SKM-1 (cell line): ENCODE measurements around the gene RAB27A.
A peak's percentile ranks its signal among the peaks of the same experiment; 100 is the strongest.
"Not testable (repeated sequence)": the region's sequence is repeated elsewhere in the genome, so short reads cannot be mapped to it uniquely, and the experiment has no call there.

Source experiments
- DNase-seq: peaks from one replicate; lab custom pipeline; 2025; ENCODE audit not compliant: unreplicated experiment; lab: John Stamatoyannopoulos, UW

The RAB27A gene

GRCh38 chr15:55289746-55290527 is at the start of gene RAB27A:
Gene RAB27A (minus strand): TSS chr15:55289813. CDS start chr15:55234934, 54,879 bp downstream.
- peak; percentile 49 for DNase-seq

GRCh38 chr15:55337160-55337559 is 47.5 kb upstream of the RAB27A start:
- no peak for DNase-seq

- no peak for DNase-seq
Observed at GRCh38 chr15:55334997-55335396, 45.4 kb upstream of the RAB27A start.

GRCh38 chr15:55334371-55334770 is 44.8 kb upstream of the RAB27A start:
- no peak for DNase-seq

- peak; percentile 33 for DNase-seq
Observed at GRCh38 chr15:55327387-55327786, 37.8 kb upstream of the RAB27A start.

GRCh38 chr15:55322467-55322866 is 32.9 kb upstream of the RAB27A start:
- no peak for DNase-seq

- DNase-seq: no peak
Observed at GRCh38 chr15:55320963-55321362, 31.4 kb upstream of the RAB27A start.

- no peak for DNase-seq
Observed at GRCh38 chr15:55320238-55320550, 30.6 kb upstream of the RAB27A start.

- no peak for DNase-seq
Observed at GRCh38 chr15:55319537-55320237, 30.1 kb upstream of the RAB27A start.

GRCh38 chr15:55318588-55319494 is 29.2 kb upstream of the RAB27A start, which contains the start of the genes PIGB and PIGBOS1:
Gene PIGB (plus strand): TSS chr15:55319222. CDS start chr15:55319251, 29 bp downstream.
Gene PIGBOS1 (minus strand): TSS chr15:55319123. CDS start chr15:55317792, 1,331 bp downstream.
- peak; percentile 79 for DNase-seq

- not testable (repeated sequence) for DNase-seq
Observed at GRCh38 chr15:55302801-55303200, 13.2 kb upstream of the RAB27A start.

- DNase-seq: no peak
Observed at GRCh38 chr15:55297315-55297714, 7.7 kb upstream of the RAB27A start.

GRCh38 chr15:55290528-55291057 is 980 bp upstream of the RAB27A start:
- DNase-seq: peak; percentile 72

- DNase-seq: no peak
Observed at GRCh38 chr15:55289011-55289745, 435 bp downstream of the RAB27A start.

GRCh38 chr15:55288006-55288717 is 1.5 kb downstream of the RAB27A start:
- no peak for DNase-seq

- not testable (repeated sequence) for DNase-seq
Observed at GRCh38 chr15:55286442-55287189, 3.0 kb downstream of the RAB27A start.

- DNase-seq: no peak
Observed at GRCh38 chr15:55284426-55284825, 5.2 kb downstream of the RAB27A start.

GRCh38 chr15:55283379-55284147 is 6.0 kb downstream of the RAB27A start:
- no peak for DNase-seq
